HepG2 (cell line): ENCODE measurements around the gene HNRNPF. TPM values are rescaled to one million over a fixed set of nuclear protein-coding genes. Genes with fewer than 3 reads are reported as not detected.

Experiments
- AKAP8 ChIP-seq: sonication (generic); formaldehyde crosslinking; IDR thresholded peaks from 2 replicates; pipeline ENCODE4 v1.5.1; 2020; ENCODE audit warnings: mild to moderate bottlenecking, missing genetic modification reagents
- EED ChIP-seq: sonication (generic); formaldehyde crosslinking; IDR thresholded peaks from 2 replicates; pipeline ENCODE4 v1.5.0; 2020; ENCODE audit warnings: mild to moderate bottlenecking, missing genetic modification reagents
- JUND ChIP-seq: sonication (generic); formaldehyde crosslinking; IDR thresholded peaks from 2 replicates; pipeline ENCODE4 v1.8.0; 2022; ENCODE audit warnings: mild to moderate bottlenecking, missing genetic modification reagents
- KDM6A ChIP-seq: IDR thresholded peaks from 2 replicates; pipeline ENCODE4 v1.6.1; 2016; ENCODE audit warnings: low read depth
- MYNN ChIP-seq: sonication (generic); formaldehyde crosslinking; IDR thresholded peaks from 2 replicates; pipeline ENCODE4 v1.4.0; 2020; ENCODE audit warnings: mild to moderate bottlenecking, low read depth, missing genetic modification reagents
- NFIC ChIP-seq: IDR thresholded peaks from 2 replicates; pipeline ENCODE4 v1.6.1; 2012; ENCODE audit warnings: mild to moderate bottlenecking, low read length, inconsistent platforms
- PCBP1 ChIP-seq: fragments of 200-400 bp; formaldehyde crosslinking; IDR thresholded peaks from 2 replicates; pipeline ENCODE4 v1.6.1; 2017; ENCODE audit warnings: mild to moderate bottlenecking, low read depth, low read length, borderline replicate concordance
- PHF20 ChIP-seq: sonication (generic); formaldehyde crosslinking; IDR thresholded peaks from 2 replicates; pipeline ENCODE4 v1.5.0; 2020; ENCODE audit warnings: mild to moderate bottlenecking, missing genetic modification reagents
- PRDM4 ChIP-seq: sonication (generic); formaldehyde crosslinking; IDR thresholded peaks from 2 replicates; pipeline ENCODE4 v1.9.0; 2021; ENCODE audit warnings: missing genetic modification reagents, borderline replicate concordance
- REPIN1 ChIP-seq: sonication (generic); formaldehyde crosslinking; IDR thresholded peaks from 2 replicates; pipeline ENCODE4 v1.8.0; 2022; ENCODE audit warnings: missing genetic modification reagents, low read depth, mild to moderate bottlenecking, borderline replicate concordance
- SAFB2 ChIP-seq: sonication (generic); formaldehyde crosslinking; IDR thresholded peaks from 2 replicates; pipeline ENCODE4 v1.5.1; 2020; ENCODE audit warnings: missing genetic modification reagents, low read depth, mild to moderate bottlenecking, borderline replicate concordance
- TCF12 ChIP-seq, 2 experiments: fragments of 450-650 bp in 1 of 2; sonication (generic) in 1 of 2; formaldehyde crosslinking in 1 of 2; IDR thresholded peaks; 2 replicates each; pipeline versions ENCODE4 v1.6.1 to v1.8.0; 2017 to 2022; ENCODE audit warnings: antibody characterized with exemption in 1 of 2, mild to moderate bottlenecking in 1 of 2, missing genetic modification reagents in 1 of 2, moderate library complexity in 1 of 2
- U2AF1 ChIP-seq: fragments of 200-400 bp; formaldehyde crosslinking; optimal IDR thresholded peaks from 2 replicates; pipeline ENCODE3; 2017; ENCODE audit warnings: mild to moderate bottlenecking, low read depth, low read length
- ZFP37 ChIP-seq: sonication (generic); formaldehyde crosslinking; IDR thresholded peaks from 2 replicates; pipeline ENCODE4 v1.4.0; 2020; ENCODE audit warnings: missing genetic modification reagents, borderline replicate concordance
- ZNF616 ChIP-seq: sonication (generic); formaldehyde crosslinking; IDR thresholded peaks from 2 replicates; pipeline ENCODE4 v1.5.0; 2020; ENCODE audit warnings: low read depth, mild to moderate bottlenecking, missing genetic modification reagents
- ZNF644 ChIP-seq: IDR thresholded peaks from 2 replicates; pipeline ENCODE4 v1.6.1; 2016; ENCODE audit warnings: low read depth
- ZNF749 ChIP-seq: sonication (generic); formaldehyde crosslinking; IDR thresholded peaks from 2 replicates; pipeline ENCODE4 v1.8.0; 2022; ENCODE audit warnings: mild to moderate bottlenecking, missing genetic modification reagents, moderate library complexity, borderline replicate concordance
- polyA plus RNA-seq, 8 experiments: library from polyadenylated mRNA; depleted of rRNA in 3 of 8; stranded (reverse) in 7 of 8; unstranded in 1 of 8; fragments of >200 nt; fragmentation: Illumina TruSeq in 4 of 8; extraction: Trizol in 4 of 8; gene quantifications; 2 replicates each; pipeline versions ENCODE4 v1.2.1 to v1.2.3, GENCODE V29; 2011 to 2016; ENCODE audit warnings: low read depth in 4 of 8, missing spikeins in 1 of 8, mixed read lengths in 1 of 8; ENCODE audit not compliant: insufficient read depth in 1 of 8
- total RNA-seq, 5 experiments: library from RNA; depleted of rRNA; stranded (reverse); fragments of >200 nt; fragmentation: Illumina TruSeq; extraction: Trizol; gene quantifications; 2 replicates each; pipeline ENCODE4 v1.2.3, GENCODE V29; 2016; ENCODE audit warnings: low read depth in 1 of 5
- TF ChIP-seq, protein P1 (sequence below): sonication (generic); formaldehyde crosslinking; IDR thresholded peaks from 2 replicates; pipeline ENCODE4 v1.9.0; 2021; ENCODE audit warnings: missing genetic modification reagents, mild to moderate bottlenecking, borderline replicate concordance
- TF ChIP-seq, protein P2 (sequence below): sonication (generic); formaldehyde crosslinking; IDR thresholded peaks from 2 replicates; pipeline ENCODE4 v1.5.1; 2020; ENCODE audit warnings: mild to moderate bottlenecking, missing genetic modification reagents, borderline replicate concordance
- TF ChIP-seq, protein P3 (sequence below): sonication (generic); formaldehyde crosslinking; IDR thresholded peaks from 2 replicates; pipeline ENCODE4 v1.8.1; 2023; ENCODE audit warnings: mild to moderate bottlenecking, missing genetic modification reagents

Gene HNRNPF
- total and polyA plus RNA-seq, 2 of the 13 experiments (the other 11 are each of a cell fraction or from before 2014, with no cell fraction given), result 166 to 308 TPM

DNA sequence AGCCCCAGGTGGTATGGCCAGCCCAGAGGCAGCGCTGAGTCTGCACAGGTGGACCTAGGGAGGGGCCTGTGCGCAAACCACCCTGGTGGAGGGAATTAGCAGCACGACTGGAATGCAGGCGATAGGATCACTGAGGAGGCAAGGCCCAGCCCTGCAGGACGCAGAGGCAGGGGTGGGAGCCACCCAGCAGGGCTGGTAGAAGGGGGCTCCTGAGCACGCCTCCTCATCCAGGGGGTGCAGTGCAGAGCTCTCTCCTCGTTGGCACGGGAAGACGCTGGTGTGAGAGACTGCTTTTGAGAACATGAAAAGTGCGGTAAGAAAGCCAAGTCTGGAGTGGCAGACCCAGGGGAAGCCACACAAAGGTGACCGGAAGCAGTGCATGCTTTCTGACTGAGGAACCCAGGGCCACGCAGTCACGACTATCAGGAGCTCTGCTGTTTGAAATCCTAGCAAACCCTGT, 31.5 kb downstream of the HNRNPF start (continued):
- no peak for TF ChIP-seq PHF20 (CRISPR knock-in tag)
- TF ChIP-seq PRDM4 (CRISPR knock-in tag), result no peak
- no peak for TF ChIP-seq SAFB2
- no peak for TF ChIP-seq AKAP8 (CRISPR knock-in tag)
- TF ChIP-seq, protein P1, sequence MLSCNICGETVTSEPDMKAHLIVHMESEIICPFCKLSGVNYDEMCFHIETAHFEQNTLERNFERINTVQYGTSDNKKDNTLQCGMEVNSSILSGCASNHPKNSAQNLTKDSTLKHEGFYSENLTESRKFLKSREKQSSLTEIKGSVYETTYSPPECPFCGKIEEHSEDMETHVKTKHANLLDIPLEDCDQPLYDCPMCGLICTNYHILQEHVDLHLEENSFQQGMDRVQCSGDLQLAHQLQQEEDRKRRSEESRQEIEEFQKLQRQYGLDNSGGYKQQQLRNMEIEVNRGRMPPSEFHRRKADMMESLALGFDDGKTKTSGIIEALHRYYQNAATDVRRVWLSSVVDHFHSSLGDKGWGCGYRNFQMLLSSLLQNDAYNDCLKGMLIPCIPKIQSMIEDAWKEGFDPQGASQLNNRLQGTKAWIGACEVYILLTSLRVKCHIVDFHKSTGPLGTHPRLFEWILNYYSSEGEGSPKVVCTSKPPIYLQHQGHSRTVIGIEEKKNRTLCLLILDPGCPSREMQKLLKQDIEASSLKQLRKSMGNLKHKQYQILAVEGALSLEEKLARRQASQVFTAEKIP (CRISPR knock-in tag), result no peak
- no peak for TF ChIP-seq ZNF644
- no peak for TF ChIP-seq ZNF616 (CRISPR knock-in tag)
- TF ChIP-seq REPIN1 (CRISPR knock-in tag), result no peak
- TF ChIP-seq MYNN (CRISPR knock-in tag), result no peak
- TF ChIP-seq, protein P2, sequence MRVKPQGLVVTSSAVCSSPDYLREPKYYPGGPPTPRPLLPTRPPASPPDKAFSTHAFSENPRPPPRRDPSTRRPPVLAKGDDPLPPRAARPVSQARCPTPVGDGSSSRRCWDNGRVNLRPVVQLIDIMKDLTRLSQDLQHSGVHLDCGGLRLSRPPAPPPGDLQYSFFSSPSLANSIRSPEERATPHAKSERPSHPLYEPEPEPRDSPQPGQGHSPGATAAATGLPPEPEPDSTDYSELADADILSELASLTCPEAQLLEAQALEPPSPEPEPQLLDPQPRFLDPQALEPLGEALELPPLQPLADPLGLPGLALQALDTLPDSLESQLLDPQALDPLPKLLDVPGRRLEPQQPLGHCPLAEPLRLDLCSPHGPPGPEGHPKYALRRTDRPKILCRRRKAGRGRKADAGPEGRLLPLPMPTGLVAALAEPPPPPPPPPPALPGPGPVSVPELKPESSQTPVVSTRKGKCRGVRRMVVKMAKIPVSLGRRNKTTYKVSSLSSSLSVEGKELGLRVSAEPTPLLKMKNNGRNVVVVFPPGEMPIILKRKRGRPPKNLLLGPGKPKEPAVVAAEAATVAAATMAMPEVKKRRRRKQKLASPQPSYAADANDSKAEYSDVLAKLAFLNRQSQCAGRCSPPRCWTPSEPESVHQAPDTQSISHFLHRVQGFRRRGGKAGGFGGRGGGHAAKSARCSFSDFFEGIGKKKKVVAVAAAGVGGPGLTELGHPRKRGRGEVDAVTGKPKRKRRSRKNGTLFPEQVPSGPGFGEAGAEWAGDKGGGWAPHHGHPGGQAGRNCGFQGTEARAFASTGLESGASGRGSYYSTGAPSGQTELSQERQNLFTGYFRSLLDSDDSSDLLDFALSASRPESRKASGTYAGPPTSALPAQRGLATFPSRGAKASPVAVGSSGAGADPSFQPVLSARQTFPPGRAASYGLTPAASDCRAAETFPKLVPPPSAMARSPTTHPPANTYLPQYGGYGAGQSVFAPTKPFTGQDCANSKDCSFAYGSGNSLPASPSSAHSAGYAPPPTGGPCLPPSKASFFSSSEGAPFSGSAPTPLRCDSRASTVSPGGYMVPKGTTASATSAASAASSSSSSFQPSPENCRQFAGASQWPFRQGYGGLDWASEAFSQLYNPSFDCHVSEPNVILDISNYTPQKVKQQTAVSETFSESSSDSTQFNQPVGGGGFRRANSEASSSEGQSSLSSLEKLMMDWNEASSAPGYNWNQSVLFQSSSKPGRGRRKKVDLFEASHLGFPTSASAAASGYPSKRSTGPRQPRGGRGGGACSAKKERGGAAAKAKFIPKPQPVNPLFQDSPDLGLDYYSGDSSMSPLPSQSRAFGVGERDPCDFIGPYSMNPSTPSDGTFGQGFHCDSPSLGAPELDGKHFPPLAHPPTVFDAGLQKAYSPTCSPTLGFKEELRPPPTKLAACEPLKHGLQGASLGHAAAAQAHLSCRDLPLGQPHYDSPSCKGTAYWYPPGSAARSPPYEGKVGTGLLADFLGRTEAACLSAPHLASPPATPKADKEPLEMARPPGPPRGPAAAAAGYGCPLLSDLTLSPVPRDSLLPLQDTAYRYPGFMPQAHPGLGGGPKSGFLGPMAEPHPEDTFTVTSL, result no peak
- no peak for TF ChIP-seq JUND
- TF ChIP-seq ZFP37 (CRISPR knock-in tag), result no peak
- no peak for TF ChIP-seq KDM6A (CRISPR knock-in tag)
- TF ChIP-seq U2AF1, result no peak
- TF ChIP-seq TCF12 (IDR thresholded peaks at IDR 0.05), result no peak
- no peak for TF ChIP-seq TCF12 (CRISPR knock-in tag; IDR thresholded peaks at IDR 0.05)
- TF ChIP-seq, protein P3, sequence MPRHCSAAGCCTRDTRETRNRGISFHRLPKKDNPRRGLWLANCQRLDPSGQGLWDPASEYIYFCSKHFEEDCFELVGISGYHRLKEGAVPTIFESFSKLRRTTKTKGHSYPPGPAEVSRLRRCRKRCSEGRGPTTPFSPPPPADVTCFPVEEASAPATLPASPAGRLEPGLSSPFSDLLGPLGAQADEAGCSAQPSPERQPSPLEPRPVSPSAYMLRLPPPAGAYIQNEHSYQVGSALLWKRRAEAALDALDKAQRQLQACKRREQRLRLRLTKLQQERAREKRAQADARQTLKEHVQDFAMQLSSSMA (CRISPR knock-in tag), result peak; percentile 76; the same call in 1 of the 2 replicates
- TF ChIP-seq PCBP1, result no peak
- TF ChIP-seq EED (CRISPR knock-in tag), result no peak
- TF ChIP-seq ZNF749 (CRISPR knock-in tag), result no peak
- no peak for TF ChIP-seq NFIC
